Stomach (tissue), 9 donors: ENCODE data around the gene MATCAP1. TPM values are rescaled to one million over a fixed set of nuclear protein-coding genes. Genes with fewer than 3 reads are reported as not detected.
A peak's percentile ranks its signal among the peaks of the same experiment; 100 is the strongest.

Experiments
- DNase-seq, 2 donors: peaks; one replicate each; pipeline versions ENCODE4 v3.0.0 to v3.0.0-alpha.2; 2013 to 2019
- H3K27ac ChIP-seq, 5 donors: fragments of 200-600 bp in 4 of 5; sonication (generic) in 4 of 5; one replicate each; pipeline ENCODE4 v1.5.1; 2013 to 2019; ENCODE audit warnings: mild to moderate bottlenecking in 1 of 5, moderate library complexity in 1 of 5
- H3K27me3 ChIP-seq, 3 donors: fragments of 200-600 bp; sonication (generic); one replicate each; pipeline ENCODE4 v1.5.1; 2017 to 2019; ENCODE audit warnings: mixed run types in 1 of 3
- H3K36me3 ChIP-seq, 4 donors: fragments of 200-600 bp; sonication (generic); 1 replicate in 3 of 4; 2 replicates in 1 of 4; pipeline ENCODE4 v1.5.1; 2016 to 2019
- H3K4me1 ChIP-seq, 4 donors: fragments of 200-600 bp; sonication (generic); one replicate each; pipeline ENCODE4 v1.5.1; 2016 to 2019
- H3K4me3 ChIP-seq, 4 donors: fragments of 200-600 bp; sonication (generic) in 3 of 4; one replicate each; pipeline ENCODE4 v1.5.1; 2016 to 2019; ENCODE audit warnings: mild to moderate bottlenecking in 1 of 4
- H3K9me3 ChIP-seq, 4 donors: fragments of 200-600 bp; sonication (generic); one replicate each; pipeline ENCODE4 v1.5.1; 2016 to 2019
- EP300 ChIP-seq: sonication (generic); formaldehyde crosslinking; IDR thresholded peaks from one replicate; pipeline ENCODE4 v1.6.1; 2017; ENCODE audit warnings: antibody characterized with exemption
- POLR2A ChIP-seq, 4 donors: fragments of 450-650 bp; IDR thresholded peaks; one replicate each; pipeline ENCODE4 v1.6.1; 2016; ENCODE audit warnings: antibody characterized with exemption in 4 of 4, control low read depth in 2 of 4, mild to moderate bottlenecking in 1 of 4, moderate library complexity in 1 of 4
- POLR2AphosphoS5 ChIP-seq, 3 donors: sonication (generic); formaldehyde crosslinking; IDR thresholded peaks; one replicate each; pipeline ENCODE4 v1.6.1; 2016; ENCODE audit warnings: antibody characterized with exemption in 3 of 3
- WGBS, 5 donors: extraction: QIAGEN DNeasy Blood & Tissue Kit in 3 of 5; methylation state at CpG; one replicate each; pipeline versions ENCODE4 v1.1.5 to v1.1.7; 2013 to 2018; 5-methylcytosine and 5-hydroxymethylcytosine counted together
- intact Hi-C: fragments of 100-400 bp; cut with DNase I; formaldehyde crosslinking; loops from one replicate; pipeline ENCODE4 v1.15.1; 2023; ENCODE audit warnings: low total_unique reads
- polyA plus RNA-seq, 3 donors: library from polyadenylated mRNA; stranded (reverse); fragments of 200-250 nt; gene quantifications; one replicate each; pipeline ENCODE4 v1.2.3, GENCODE V29; 2013
- total RNA-seq, 5 donors: library from RNA; depleted of rRNA; stranded (reverse); fragments of >200 nt; gene quantifications; one replicate each; pipeline versions ENCODE4 v1.1.0 to v1.2.3, GENCODE V29; 2014 to 2016
- TF ChIP-seq, protein P1 (sequence below), 7 experiments: fragments of 450-650 bp in 4 of 7; fragments of 200-600 bp in 3 of 7; sonication (generic) in 3 of 7; IDR thresholded peaks; one replicate each; pipeline ENCODE4 v1.5.1; 2016 to 2019; ENCODE audit warnings: antibody characterized with exemption in 7 of 7, control low read depth in 2 of 7, mild to moderate bottlenecking in 1 of 7
- donor health status: healthy with polysubstance abuse.
- donor health status: Bipolar disorder and iron deficiency.
- donor health status: healthy.

MATCAP1 gene
- total and polyA plus RNA-seq, 8 donors, result 8.5 to 156 (median 18.8) TPM

DNA sequence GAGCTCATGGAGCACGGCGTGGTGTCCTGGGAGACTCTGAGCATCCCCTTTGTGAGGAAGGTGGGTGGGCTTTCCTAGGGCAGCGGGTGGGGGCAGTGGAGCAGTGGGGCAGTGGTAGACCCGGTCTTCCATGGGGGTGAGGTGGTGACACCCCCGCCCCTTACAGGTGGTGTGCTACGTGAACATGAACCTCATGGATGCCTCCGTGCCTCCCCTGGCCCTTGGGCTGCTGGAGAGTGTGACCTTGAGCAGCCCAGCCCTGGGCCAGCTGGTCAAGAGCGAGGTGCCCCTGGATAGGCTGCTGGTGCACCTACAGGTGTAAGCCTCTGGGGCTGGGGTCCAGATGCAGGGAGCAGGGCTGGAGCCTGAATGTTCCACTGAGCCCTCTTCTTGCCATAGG lies 16.7 kb upstream of the MATCAP1 start:
- 88 to 100% (median 91%) methylated on average over 2 to 8 of the region's 8 CpGs for WGBS, 5 donors
- Histone ChIP-seq H3K4me3 (peak overlapping the region in 1 of 4 donors; percentile 61), H3K27ac (peak overlapping the region in 1 of 5 donors; percentile 83), H3K4me1 (peaks cover 15 to 42% (median 31%) of the 10 kb centered on the region in 4 donors), H3K27me3 (no peaks in the 10 kb centered on the region), H3K36me3 (peaks cover 56 to 97% (median 76%) of the 10 kb centered on the region in 4 donors), H3K9me3 (no peaks in the 10 kb centered on the region)
- no peak for DNase-seq
- TF ChIP-seq POLR2A (IDR thresholded peaks at IDR 0.05) (no peak), EP300 (no peak), POLR2AphosphoS5 (IDR thresholded peaks at IDR 0.05) (no peak)
- TF ChIP-seq, protein P1, sequence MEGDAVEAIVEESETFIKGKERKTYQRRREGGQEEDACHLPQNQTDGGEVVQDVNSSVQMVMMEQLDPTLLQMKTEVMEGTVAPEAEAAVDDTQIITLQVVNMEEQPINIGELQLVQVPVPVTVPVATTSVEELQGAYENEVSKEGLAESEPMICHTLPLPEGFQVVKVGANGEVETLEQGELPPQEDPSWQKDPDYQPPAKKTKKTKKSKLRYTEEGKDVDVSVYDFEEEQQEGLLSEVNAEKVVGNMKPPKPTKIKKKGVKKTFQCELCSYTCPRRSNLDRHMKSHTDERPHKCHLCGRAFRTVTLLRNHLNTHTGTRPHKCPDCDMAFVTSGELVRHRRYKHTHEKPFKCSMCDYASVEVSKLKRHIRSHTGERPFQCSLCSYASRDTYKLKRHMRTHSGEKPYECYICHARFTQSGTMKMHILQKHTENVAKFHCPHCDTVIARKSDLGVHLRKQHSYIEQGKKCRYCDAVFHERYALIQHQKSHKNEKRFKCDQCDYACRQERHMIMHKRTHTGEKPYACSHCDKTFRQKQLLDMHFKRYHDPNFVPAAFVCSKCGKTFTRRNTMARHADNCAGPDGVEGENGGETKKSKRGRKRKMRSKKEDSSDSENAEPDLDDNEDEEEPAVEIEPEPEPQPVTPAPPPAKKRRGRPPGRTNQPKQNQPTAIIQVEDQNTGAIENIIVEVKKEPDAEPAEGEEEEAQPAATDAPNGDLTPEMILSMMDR (IDR thresholded peaks at IDR 0.05), result no peak
- intact Hi-C loops, result no loop called here

DNA sequence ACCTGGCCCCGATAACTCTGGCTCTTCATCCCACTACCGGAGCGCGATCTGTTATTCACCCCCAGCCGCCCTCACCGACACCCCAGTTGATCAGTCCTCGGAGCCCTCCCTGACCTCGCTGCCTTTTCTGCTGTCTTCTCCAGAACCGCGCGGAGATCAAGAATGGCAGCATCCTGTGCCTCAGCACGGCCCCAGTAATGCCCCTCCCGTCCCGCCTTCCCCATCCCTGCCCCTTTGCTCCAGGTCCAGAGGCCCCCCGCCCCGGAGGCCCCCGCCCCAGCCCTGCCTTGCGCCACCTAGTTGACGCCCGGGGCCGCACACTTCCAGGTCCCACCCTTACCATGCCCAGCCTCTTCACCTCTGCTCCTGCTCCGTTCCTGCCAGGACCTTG lies 16.0 kb upstream of the MATCAP1 start:
- peak overlapping the region; percentile 38 to 61 (median 46) for H3K4me3 ChIP-seq
- intact Hi-C loops, result no loop called here
- peak overlapping the region; percentile 77 to 90 (median 84) for H3K27ac ChIP-seq
- H3K4me1 ChIP-seq, result peaks cover 15 to 48% (median 31%) of the 10 kb centered on the region in 4 donors
- H3K9me3 ChIP-seq, result no peaks in the 10 kb centered on the region
- TF ChIP-seq EP300, result no peak
- no peak for TF ChIP-seq POLR2AphosphoS5 (IDR thresholded peaks at IDR 0.05)
- no peak for TF ChIP-seq POLR2A (IDR thresholded peaks at IDR 0.05)
- TF ChIP-seq, protein P1 (IDR thresholded peaks at IDR 0.05), result peak in 1 of 7 experiments; percentile 4
- WGBS, 5 donors, result 27 to 52% (median 33%) methylated on average over 19 to 22 of the region's 22 CpGs
- peak in 1 of 2 donors; percentile 59 for DNase-seq
- H3K36me3 ChIP-seq, result peaks cover 63 to 99% (median 83%) of the 10 kb centered on the region in 4 donors
- no peaks in the 10 kb centered on the region for H3K27me3 ChIP-seq

DNA sequence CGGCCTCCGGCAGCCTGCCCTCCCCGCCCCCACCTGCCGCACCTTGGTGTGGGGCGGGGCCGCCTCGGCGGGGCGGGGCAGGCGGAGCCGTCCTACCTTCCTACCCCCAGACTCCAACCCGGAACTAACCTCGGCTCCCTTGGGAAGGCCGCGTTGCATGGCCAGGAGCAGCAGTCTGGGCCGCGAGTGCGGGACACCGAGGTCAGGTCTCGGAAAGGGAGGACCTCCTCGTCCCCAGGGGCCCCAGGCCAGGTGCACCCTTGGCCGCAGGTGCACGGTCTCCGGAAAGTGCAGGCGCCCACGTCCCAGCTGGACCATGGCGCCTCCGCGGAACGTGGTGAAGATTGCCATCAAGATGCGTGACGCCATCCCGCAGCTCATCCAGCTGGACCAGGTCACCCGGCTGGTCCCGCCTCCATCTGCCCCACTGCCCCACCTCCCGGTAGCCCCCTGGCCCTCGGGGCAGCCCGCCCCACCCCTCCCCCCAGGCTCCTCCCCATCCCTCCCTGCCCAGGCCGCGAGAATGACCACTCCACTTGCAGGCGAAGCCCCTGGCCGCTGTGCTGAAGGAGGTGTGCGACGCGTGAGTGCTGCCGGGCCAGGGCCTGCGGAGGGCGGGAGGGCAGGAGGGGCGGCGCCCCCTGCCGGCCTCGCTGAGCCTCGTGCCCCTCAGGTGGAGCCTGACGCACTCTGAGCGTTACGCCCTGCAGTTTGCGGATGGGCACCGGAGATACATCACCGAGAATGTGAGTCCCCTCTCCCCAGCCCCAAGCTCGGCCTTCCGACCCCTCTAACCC lies 15.4 kb upstream of the MATCAP1 start, which contains the start of gene ELMO3:
Gene ELMO3 (plus strand): TSS at position 121 of the 797 bp plus-strand sequence. CDS start 196 bp downstream, at position 317.
- TF ChIP-seq EP300, result no peak
- TF ChIP-seq POLR2AphosphoS5 (IDR thresholded peaks at IDR 0.05), result peak in 2 of 3 donors; percentile 91 to 92
- TF ChIP-seq, protein P1 (IDR thresholded peaks at IDR 0.05), result peak in 4 of 7 experiments; percentile 9 to 41 (median 31)
- TF ChIP-seq POLR2A (IDR thresholded peaks at IDR 0.05), result peak in 1 of 4 donors; percentile 47
- Histone ChIP-seq H3K4me1 (peaks cover 15 to 54% (median 35%) of the 10 kb centered on the region in 4 donors), H3K36me3 (peaks cover 69 to 99% (median 83%) of the 10 kb centered on the region in 4 donors), H3K27ac (peak within 1 kb of the TSS; percentile 77 to 90 (median 84)), H3K27me3 (no peaks in the 10 kb centered on the region), H3K4me3 (peak within 1 kb of the TSS; percentile 38 to 61 (median 46)), H3K9me3 (no peaks in the 10 kb centered on the region)
- DNase-seq, result peak; percentile 86 to 90
- WGBS, 5 donors, result 24 to 58% (median 32%) methylated on average over 20 to 61 of the region's 61 CpGs
- intact Hi-C loops, result no loop called here

GRCh38 chr16:67198238-67198734 lies 14.5 kb upstream of the MATCAP1 start:
- H3K36me3 ChIP-seq, result peaks cover 63 to 99% (median 81%) of the 10 kb centered on the region in 4 donors
- H3K27ac ChIP-seq, result peak overlapping the region; percentile 62 to 88 (median 83)
- H3K4me1 ChIP-seq, result peaks cover 22 to 64% (median 45%) of the 10 kb centered on the region in 4 donors
- H3K4me3 ChIP-seq, result peak overlapping the region in 1 of 4 donors; percentile 61
- H3K9me3 ChIP-seq, result no peaks in the 10 kb centered on the region
- TF ChIP-seq, protein P1 (IDR thresholded peaks at IDR 0.05), result peak in 5 of 7 experiments; percentile 28 to 71 (median 64)
- no peak for TF ChIP-seq POLR2A (IDR thresholded peaks at IDR 0.05)
- no peak for TF ChIP-seq EP300
- peak in 1 of 3 donors; percentile 15 for TF ChIP-seq POLR2AphosphoS5 (IDR thresholded peaks at IDR 0.05)
- WGBS, 5 donors, result 31 to 42% (median 41%) methylated on average over 8 to 12 of the region's 12 CpGs
- intact Hi-C loops, result no loop called here
- H3K27me3 ChIP-seq, result no peaks in the 10 kb centered on the region
- DNase-seq, result peak; percentile 68 to 76
